SK-N-MC (cell line): ENCODE measurements around the gene TAF1B.

Experiments
- EZH2 ChIP-seq: fragments of 200-600 bp; sonication (generic); IDR thresholded peaks from one replicate; pipeline ENCODE4 v1.6.1; 2017; ENCODE audit warnings: antibody characterized with exemption
- POLR2AphosphoS5 ChIP-seq: IDR thresholded peaks from 2 replicates; pipeline ENCODE4 v1.6.1; 2012; ENCODE audit warnings: mild to moderate bottlenecking, low read depth, low read length, borderline replicate concordance

GRCh38 chr2:9971890-9972289, 128.6 kb downstream of the TAF1B start:
- no peak for TF ChIP-seq EZH2
- TF ChIP-seq POLR2AphosphoS5, result no peak
